HEK293 (cell line): ENCODE results near the gene CPNE1.
A peak's percentile ranks its signal among the peaks of the same experiment; 100 is the strongest.

Experiments used
- CTCF ChIA-PET: fragments of 350-600 bp; formaldehyde crosslinking; extraction: SDS; loops from one replicate; lab custom pipeline; 2021; ENCODE audit warnings: antibody characterized with exemption; lab: Yijun Ruan, JAX
- POLR2A ChIA-PET: fragments of 300-600 bp; formaldehyde crosslinking; extraction: SDS; loops from one replicate; lab custom pipeline; 2020; ENCODE audit warnings: antibody characterized with exemption, inconsistent platforms; lab: Yijun Ruan, JAX
- H3K27ac ChIP-seq: fragments of 200-500 bp; sonication (Bioruptor generic); 2 replicates; pipeline ENCODE4 v1.5.1; 2014; ENCODE audit warnings: low read depth, low read length, control low read depth, inconsistent platforms; ENCODE audit errors: extremely low read depth
- H3K36me3 ChIP-seq, 2 experiments: fragments of 200-500 bp in 1 of 2; sonication (Bioruptor generic) in 1 of 2; 1 replicate in 1 of 2; 2 replicates in 1 of 2; pipeline ENCODE4 v1.5.1; 2014 to 2017; ENCODE audit warnings: inconsistent platforms in 2 of 2, low read length in 2 of 2; ENCODE audit not compliant: control insufficient read depth in 2 of 2, insufficient read depth in 1 of 2
- H3K4me1 ChIP-seq: fragments of 200-500 bp; sonication (Bioruptor generic); 2 replicates; pipeline ENCODE4 v1.5.1; 2014; ENCODE audit warnings: mild to moderate bottlenecking, low read length, inconsistent platforms; ENCODE audit not compliant: control insufficient read depth, insufficient read depth
- H3K4me3 ChIP-seq: 2 replicates; pipeline ENCODE4 v1.5.1; 2011; ENCODE audit warnings: low read depth, mild to moderate bottlenecking, control low read depth, low read length, moderate library complexity
- H3K9me3 ChIP-seq: fragments of 200-500 bp; sonication (Bioruptor generic); 2 replicates; pipeline ENCODE4 v1.5.1; 2014; ENCODE audit warnings: low read depth, low read length, inconsistent platforms; ENCODE audit not compliant: control insufficient read depth, insufficient read depth
- GFI1B ChIP-seq: fragments of 450-650 bp; formaldehyde crosslinking; IDR thresholded peaks from 2 replicates; pipeline ENCODE4 v1.5.1; 2016; ENCODE audit warnings: missing biosample characterization, missing genetic modification characterization
- IKZF3 ChIP-seq: fragments of 450-650 bp; IDR thresholded peaks from 2 replicates; pipeline ENCODE4 v1.5.0; 2018; ENCODE audit warnings: missing biosample characterization, mild to moderate bottlenecking, missing genetic modification characterization, moderate library complexity
- INSM2 ChIP-seq: fragments of 450-650 bp; formaldehyde crosslinking; IDR thresholded peaks from 2 replicates; pipeline ENCODE4 v1.5.1; 2016; ENCODE audit warnings: missing biosample characterization, missing genetic modification characterization
- PRDM1 ChIP-seq: fragments of 450-650 bp; formaldehyde crosslinking; IDR thresholded peaks from 2 replicates; pipeline ENCODE4; 2016; ENCODE audit warnings: missing biosample characterization, missing genetic modification characterization
- PRDM6 ChIP-seq: fragments of 450-650 bp; formaldehyde crosslinking; IDR thresholded peaks from 2 replicates; pipeline ENCODE4 v1.5.1; 2017; ENCODE audit warnings: missing biosample characterization, missing genetic modification characterization
- RBAK ChIP-seq: fragments of 450-650 bp; formaldehyde crosslinking; IDR thresholded peaks from 2 replicates; pipeline ENCODE4 v1.5.1; 2016; ENCODE audit warnings: missing biosample characterization, missing genetic modification characterization
- SP7 ChIP-seq: fragments of 450-650 bp; formaldehyde crosslinking; IDR thresholded peaks from 2 replicates; pipeline ENCODE4 v1.5.1; 2016; ENCODE audit warnings: missing biosample characterization, missing genetic modification characterization
- ZBTB17 ChIP-seq: fragments of 450-650 bp; formaldehyde crosslinking; IDR thresholded peaks from 2 replicates; pipeline ENCODE4 v1.5.1; 2016; ENCODE audit warnings: missing biosample characterization, missing genetic modification characterization
- ZBTB7A ChIP-seq: fragments of 450-650 bp; formaldehyde crosslinking; IDR thresholded peaks from 2 replicates; pipeline ENCODE4 v1.5.1; 2016; ENCODE audit warnings: low read depth, missing biosample characterization, missing genetic modification characterization
- ZEB2 ChIP-seq: fragments of 450-650 bp; formaldehyde crosslinking; IDR thresholded peaks from 2 replicates; pipeline ENCODE4 v1.5.1; 2016; ENCODE audit warnings: missing biosample characterization, missing genetic modification characterization
- ZNF10 ChIP-seq: fragments of 450-650 bp; formaldehyde crosslinking; IDR thresholded peaks from 2 replicates; pipeline ENCODE4 v1.5.1; 2017; ENCODE audit warnings: missing biosample characterization, missing genetic modification characterization
- ZNF184 ChIP-seq: fragments of 450-650 bp; IDR thresholded peaks from 2 replicates; pipeline ENCODE4 v1.5.1; 2018; ENCODE audit warnings: missing biosample characterization, mild to moderate bottlenecking, missing genetic modification characterization
- ZNF311 ChIP-seq: fragments of 450-650 bp; formaldehyde crosslinking; IDR thresholded peaks from 2 replicates; pipeline ENCODE4 v1.5.1; 2017; ENCODE audit warnings: missing biosample characterization, missing genetic modification characterization, borderline replicate concordance
- ZNF324 ChIP-seq: fragments of 450-650 bp; formaldehyde crosslinking; IDR thresholded peaks from 2 replicates; pipeline ENCODE4 v1.5.1; 2016; ENCODE audit warnings: missing biosample characterization, missing genetic modification characterization
- ZNF366 ChIP-seq: fragments of 450-650 bp; formaldehyde crosslinking; conservative IDR thresholded peaks from 2 replicates; pipeline ENCODE4 v1.5.1; 2016; ENCODE audit warnings: missing biosample characterization, missing genetic modification characterization
- ZNF398 ChIP-seq: fragments of 450-650 bp; formaldehyde crosslinking; IDR thresholded peaks from 2 replicates; pipeline ENCODE4 v1.5.1; 2017; ENCODE audit warnings: missing biosample characterization, missing genetic modification characterization
- ZNF423 ChIP-seq: fragments of 450-650 bp; formaldehyde crosslinking; IDR thresholded peaks from 2 replicates; pipeline ENCODE4 v1.5.1; 2016; ENCODE audit warnings: missing biosample characterization, missing genetic modification characterization
- ZNF600 ChIP-seq: fragments of 450-650 bp; formaldehyde crosslinking; IDR thresholded peaks from 2 replicates; pipeline ENCODE4 v1.5.1; 2016; ENCODE audit warnings: missing biosample characterization, missing genetic modification characterization
- ZNF639 ChIP-seq: fragments of 450-650 bp; formaldehyde crosslinking; IDR thresholded peaks from 2 replicates; pipeline ENCODE4 v1.5.1; 2016; ENCODE audit warnings: missing biosample characterization, missing genetic modification characterization
- ZNF654 ChIP-seq: fragments of 450-650 bp; formaldehyde crosslinking; IDR thresholded peaks from 2 replicates; pipeline ENCODE4 v1.5.1; 2016; ENCODE audit warnings: low read depth, missing biosample characterization, missing genetic modification characterization
- ZNF677 ChIP-seq: fragments of 450-650 bp; IDR thresholded peaks from 2 replicates; pipeline ENCODE4 v1.5.0; 2018; ENCODE audit warnings: missing biosample characterization, mild to moderate bottlenecking, missing genetic modification characterization, moderate library complexity

Gene CPNE1

GRCh38 chr20:35702824-35703695 lies 38.4 kb upstream of the CPNE1 start:
- Histone ChIP-seq H3K36me3 (peaks cover 37 to 77% of the 10 kb centered on the region in 2 experiments), H3K9me3 (no peaks in the 10 kb centered on the region), H3K4me3 (no peak overlapping the region), H3K27ac (no peak overlapping the region), H3K4me1 (no peaks in the 10 kb centered on the region)
- ChIA-PET POLR2A (interaction anchor here (0.6 to 6.2 kb wide), 7 partner anchors 8 to 220 kb away, joined by 3 to 27 read pairs (median 3); partner anchors contain the start of gene RBM39), CTCF (interaction anchor here (0.7 to 1.0 kb wide), 2 partner anchors 240 to 244 kb away, joined by 3 read pairs; no protein-coding TSS in a partner anchor)
- no peak for TF ChIP-seq ZNF184 (tag by site-specific recombination)
- TF ChIP-seq PRDM6 (tag by site-specific recombination), result peak; percentile 9; the same call in 1 of the 2 replicates
- no peak for TF ChIP-seq ZNF677 (tag by site-specific recombination)
- TF ChIP-seq ZBTB7A (tag by site-specific recombination), result no peak
- no peak for TF ChIP-seq IKZF3 (tag by site-specific recombination)

- Histone ChIP-seq H3K4me1 (0 out of 2 replicates have a peak, but pooled peaks cover 4% of the 10 kb centered on the region), H3K36me3 (peaks cover 29 to 69% of the 10 kb centered on the region in 2 experiments), H3K27ac (no peak overlapping the region), H3K4me3 (no peak overlapping the region), H3K9me3 (no peaks in the 10 kb centered on the region)
- ChIA-PET POLR2A (interaction anchor here (0.5 to 6.2 kb wide), 9 partner anchors 9 to 205 kb away, joined by 3 to 27 read pairs (median 3); partner anchors contain the start of genes RBM39 and SPAG4), CTCF (interaction anchor here (0.5 to 1.0 kb wide), 3 partner anchors 11 to 239 kb away, joined by 3 to 7 read pairs (median 3); no protein-coding TSS in a partner anchor)
- TF ChIP-seq SP7 (tag by site-specific recombination) (no peak), RBAK (no peak), ZNF639 (0 out of 2 replicates have a peak, but pooled peaks have one; percentile 23), ZNF398 (tag by site-specific recombination) (no peak), ZNF654 (no peak), ZNF600 (tag by site-specific recombination) (peak; percentile 5; the same call in 1 of the 2 replicates), PRDM1 (0 out of 2 replicates have a peak, but pooled peaks have one; percentile 17), ZNF423 (tag by site-specific recombination) (no peak), PRDM6 (tag by site-specific recombination) (0 out of 2 replicates have a peak, but pooled peaks have one; percentile 10), IKZF3 (tag by site-specific recombination) (peak; percentile 27; the same call in 1 of the 2 replicates), ZNF10 (tag by site-specific recombination) (no peak), ZNF366 (tag by site-specific recombination) (0 out of 2 replicates have a peak, but pooled peaks have one; percentile 22), ZNF324 (tag by site-specific recombination) (no peak), ZNF311 (tag by site-specific recombination) (no peak), ZBTB17 (tag by site-specific recombination) (peak; percentile 34; the same call in 1 of the 2 replicates), INSM2 (tag by site-specific recombination) (no peak), GFI1B (tag by site-specific recombination) (0 out of 2 replicates have a peak, but pooled peaks have one; percentile 50), ZBTB7A (tag by site-specific recombination) (no peak), ZEB2 (peak; percentile 17; the same call in 1 of the 2 replicates)
These were observed 37.5 kb upstream of the CPNE1 start for GRCh38 chr20:35702051-35702823.
